ENCODE measurements around the gene F2RL3. TPM values are rescaled to one million over a fixed set of nuclear protein-coding genes. Genes with fewer than 3 reads are reported as not detected.

The F2RL3 gene
- total and polyA plus RNA-seq, 2 of the 8 experiments (the other 6 are each of a cell fraction or from before 2014, with no cell fraction given), result not detected

DNA sequence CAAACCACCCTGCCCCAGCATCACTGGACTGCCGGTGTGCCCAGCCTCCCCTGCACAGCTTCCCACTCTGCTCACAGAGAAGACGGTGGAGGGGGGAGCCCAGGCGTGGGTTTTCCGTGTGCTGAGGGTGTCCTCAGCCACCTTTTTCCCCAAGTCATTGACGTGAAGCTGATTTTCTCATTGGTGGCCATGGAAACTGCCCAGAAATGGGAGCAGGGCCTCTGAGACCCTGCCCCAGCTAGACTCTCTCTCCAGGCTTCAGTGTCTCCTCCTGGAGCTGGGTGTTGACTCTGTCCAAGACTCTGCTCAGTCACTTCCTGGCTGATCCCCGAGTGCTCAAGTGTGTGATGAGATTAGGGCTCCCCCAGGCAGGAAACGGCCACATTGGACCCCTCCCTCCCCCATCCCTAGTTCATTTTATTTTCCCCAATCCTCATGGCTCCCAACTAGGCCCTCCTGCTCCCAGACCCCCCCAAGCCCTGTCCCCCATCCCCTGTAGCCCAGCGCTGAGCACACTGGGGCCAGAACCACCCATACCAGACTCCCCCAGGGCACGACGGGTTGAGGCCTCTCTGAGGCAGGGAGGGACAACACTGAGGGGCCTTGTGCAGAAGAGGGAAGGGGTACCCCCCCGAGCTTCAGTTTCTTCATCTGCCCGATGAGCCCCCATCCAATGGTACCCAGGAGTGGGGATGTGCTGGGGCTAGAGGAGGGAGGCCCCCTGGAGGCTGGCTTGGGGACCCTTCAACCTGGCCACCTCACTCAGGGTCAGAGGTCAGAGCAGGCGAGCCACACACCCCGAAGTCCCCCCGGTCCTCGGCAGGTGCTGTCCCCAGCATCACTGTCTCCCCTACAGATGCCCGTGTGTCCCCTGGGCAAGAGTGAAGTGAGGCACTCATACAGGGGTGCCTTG lies 1.2 kb upstream of the F2RL3 start:
- Histone ChIP-seq H3K23ac (ENCODE audit: insufficient read length) (no peak overlapping the region), H3K9ac (replicated peaks in 1 of 4; ENCODE audit: extremely low read depth in 1 of 4, low read depth in 3 of 4, low read length in 3 of 4) (no peak overlapping the region), H2BK20ac (ENCODE audit: low read length) (no peak overlapping the region), H2BK12ac (ENCODE audit: low read depth, low read length) (no peak overlapping the region), H4K5ac (ENCODE audit: insufficient read length, low read depth, low read length) (no peak overlapping the region), H2BK5ac (ENCODE audit: low read depth, low read length) (no peak overlapping the region), H4K91ac (replicated peaks; ENCODE audit: insufficient read length, low read length) (no peak overlapping the region), H3K27ac (ENCODE audit: low read depth, low read length) (no peak overlapping the region; the same call in 1 of the 2 replicates), H3K18ac (ENCODE audit: extremely low read depth, low read length) (no peak overlapping the region), H2AK5ac (ENCODE audit: low read depth, low read length) (no peak overlapping the region), H3K4ac (replicated peaks; ENCODE audit: insufficient read length, low read depth, low read length) (no peak overlapping the region), H3K14ac (ENCODE audit: insufficient read length) (no peak overlapping the region), H3K79me1 (ENCODE audit: low read depth, low read length) (no peaks in the 10 kb centered on the region), H2BK15ac (ENCODE audit: low read length) (no peak overlapping the region), H3K79me2 (ENCODE audit: control insufficient read depth in 1 of 2, insufficient read depth in 2 of 2, low read length in 2 of 2) (no peaks in the 10 kb centered on the region), H4K20me1 (replicated peaks in 1 of 2; ENCODE audit: control insufficient read depth in 1 of 2, insufficient read depth in 2 of 2, low read length in 2 of 2) (no peaks in the 10 kb centered on the region), H4K8ac (ENCODE audit: extremely low read depth, insufficient read depth, low read length) (peak overlapping the region; percentile 68; the same call in 1 of the 2 replicates), H3K4me3 (ENCODE audit: extremely low read depth in 1 of 4, insufficient read depth in 2 of 4, low read depth in 3 of 4, low read length in 4 of 4) (no peak overlapping the region), H2BK120ac (replicated peaks; ENCODE audit: low read depth, low read length) (no peak overlapping the region), H3K27me3 (replicated peaks in 1 of 4; ENCODE audit: control insufficient read depth in 3 of 4, extremely low read depth in 1 of 4, insufficient read depth in 3 of 4, low read length in 3 of 4) (no peaks in the 10 kb centered on the region), H3K56ac (replicated peaks; ENCODE audit: insufficient read length, low read depth, low read length) (no peak overlapping the region), H2AFZ (ENCODE audit: low read length) (no peak overlapping the region), H3K4me2 (ENCODE audit: insufficient read depth in 1 of 2, low read depth in 2 of 2, low read length in 2 of 2) (no peak overlapping the region), H3K4me1 (replicated peaks in 1 of 4; ENCODE audit: control insufficient read depth in 3 of 4, insufficient read depth in 4 of 4, low read length in 3 of 4) (no peaks in the 10 kb centered on the region; a peak in 1 of 7 replicates), H3K9me3 (ENCODE audit: insufficient read depth in 2 of 2, low read depth in 1 of 2, low read length in 1 of 2) (peaks cover 0 to 9% of the 10 kb centered on the region in 2 experiments; a peak in 1 of 4 replicates), H3K23me2 (ENCODE audit: low read depth, low read length) (no peaks in the 10 kb centered on the region), H3K36me3 (ENCODE audit: control insufficient read depth in 2 of 4, insufficient read depth in 4 of 4, low read length in 3 of 4) (no peaks in the 10 kb centered on the region)
- DNase-seq (ENCODE audit: low read depth in 1 of 2, low spot score in 2 of 2) (no peak), FAIRE-seq (no peak)
- CTCF ChIA-PET (ENCODE audit: partially characterized antibody), result interaction anchor here (0.6 kb wide), 2 partner anchors 13 to 172 kb away, joined by 3 read pairs; no protein-coding TSS in a partner anchor
- 90% methylated on average over 15 of the region's 17 CpGs; no CpG with 5 or more reads in 1 of the 2 experiments for WGBS, 2 experiments (ENCODE audit: extremely low coverage in 1 of 2, insufficient coverage in 1 of 2, insufficient read length in 1 of 2, insufficient replicate concordance in 2 of 2, low coverage in 1 of 2, low lambda C conversion rate in 2 of 2, missing lambda C conversion rate in 1 of 2)
- POLR2A ChIA-PET (ENCODE audit: partially characterized antibody), result no interaction called here

Measured in H1 (cell line).